SIG-M5 (cell line): ENCODE measurements around the gene CDK18.
"Not testable (repeated sequence)": the region's sequence is repeated elsewhere in the genome, so short reads cannot be mapped to it uniquely, and the experiment has no call there.

ENCODE experiments used
- DNase-seq: peaks from one replicate; lab custom pipeline; 2025; lab: John Stamatoyannopoulos, UW

Gene CDK18

GRCh38 chr1:205481218-205481617 lies 23.3 kb upstream of the CDK18 start:
- no peak for DNase-seq

DNA sequence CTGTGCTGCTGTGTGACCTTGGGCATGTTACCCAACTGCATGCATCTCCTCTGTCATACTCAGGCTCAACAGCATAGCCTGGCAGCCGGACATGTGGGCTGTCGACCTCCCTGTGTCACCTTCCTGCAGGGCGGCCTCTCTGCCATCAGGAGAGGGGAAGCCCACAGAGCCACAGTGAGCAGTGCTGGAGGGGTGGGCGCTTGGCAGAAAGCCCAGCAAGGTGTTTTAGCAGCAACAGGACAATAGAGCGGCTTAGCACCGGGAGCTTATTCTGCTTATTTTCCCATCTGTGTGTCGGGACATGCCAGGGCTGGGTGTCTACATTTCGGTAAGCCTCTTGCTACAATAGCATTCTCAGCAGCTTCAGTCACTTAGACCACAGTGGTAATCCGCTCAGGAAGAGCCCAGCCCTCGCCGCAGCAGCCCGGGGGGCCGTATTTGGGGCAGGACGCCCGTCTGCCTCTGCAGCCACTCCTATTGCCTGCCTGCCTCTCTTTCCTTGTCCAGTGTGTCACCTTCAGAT lies 22.8 kb upstream of the CDK18 start:
- no peak for DNase-seq

DNA sequence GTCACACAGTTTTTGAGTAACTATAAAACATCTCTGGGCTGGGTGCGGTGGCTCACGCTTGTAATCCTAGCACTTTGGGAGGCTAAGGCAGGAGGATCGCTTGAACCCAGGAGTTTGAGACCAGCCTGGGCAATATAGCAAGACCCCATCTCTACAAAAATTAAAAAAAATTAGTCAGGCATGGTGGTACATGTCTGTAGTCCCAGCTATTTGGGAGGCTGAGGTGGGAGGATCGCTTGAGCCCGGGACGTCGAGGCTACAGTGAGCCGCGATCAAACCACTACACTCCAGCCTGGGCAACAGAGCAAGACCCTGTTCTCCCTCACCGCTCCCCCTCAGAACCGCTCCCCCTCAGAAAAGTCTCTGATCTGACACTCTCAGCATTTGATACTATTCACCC lies 21.9 kb upstream of the CDK18 start:
- not testable (repeated sequence) for DNase-seq

GRCh38 chr1:205483372-205483771 lies 21.1 kb upstream of the CDK18 start:
- DNase-seq, result no peak

DNA sequence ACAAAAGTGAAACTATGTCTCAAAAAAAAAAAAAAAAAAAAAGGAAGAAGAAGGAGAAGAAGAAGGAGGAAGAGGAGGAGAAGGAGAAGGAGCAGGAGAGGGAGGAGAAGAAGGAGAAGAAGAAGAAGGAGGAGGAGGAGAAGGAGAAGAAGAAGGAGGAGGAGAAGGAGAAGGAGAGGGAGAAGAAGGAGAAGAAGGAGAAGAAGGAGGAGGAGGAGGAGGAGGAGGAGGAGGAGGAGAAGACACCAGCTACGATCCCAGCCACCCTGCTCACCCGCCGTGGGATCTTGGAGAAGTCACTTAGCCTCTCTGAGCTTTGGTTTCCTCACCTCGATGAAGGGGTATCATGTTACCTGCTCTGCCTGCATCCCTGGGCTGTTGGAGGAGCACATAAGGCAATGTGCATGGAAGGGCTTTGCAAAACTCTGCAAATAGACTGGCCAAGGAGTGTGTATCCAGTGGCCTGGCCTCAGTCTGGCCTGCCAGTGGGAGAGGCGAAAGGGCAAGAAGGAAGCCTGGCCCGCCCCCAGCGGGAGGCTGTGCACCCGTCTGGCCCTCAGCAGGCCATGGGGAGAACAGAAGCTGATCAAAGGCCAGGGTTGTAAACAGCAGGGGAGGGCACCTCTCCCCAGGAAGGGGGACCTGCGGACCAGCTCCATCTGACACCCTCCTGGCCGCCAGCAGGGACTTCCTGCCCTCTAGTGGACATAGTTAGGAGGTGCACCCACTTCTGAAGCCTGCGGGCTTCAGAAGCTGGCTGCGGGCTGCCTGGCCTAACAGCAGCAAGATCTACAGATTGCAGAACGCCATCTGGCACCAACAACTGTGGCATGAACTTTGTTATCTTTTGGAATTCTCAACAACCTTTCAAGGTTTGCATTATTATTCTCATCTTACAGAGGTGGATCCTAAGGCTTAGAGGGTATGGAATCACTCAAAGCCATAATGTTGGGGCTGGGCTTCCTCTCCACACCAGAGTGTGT lies 19.2 kb upstream of the CDK18 start:
- DNase-seq, result no peak

GRCh38 chr1:205486258-205486657 lies 18.2 kb upstream of the CDK18 start:
- DNase-seq, result no peak

DNA sequence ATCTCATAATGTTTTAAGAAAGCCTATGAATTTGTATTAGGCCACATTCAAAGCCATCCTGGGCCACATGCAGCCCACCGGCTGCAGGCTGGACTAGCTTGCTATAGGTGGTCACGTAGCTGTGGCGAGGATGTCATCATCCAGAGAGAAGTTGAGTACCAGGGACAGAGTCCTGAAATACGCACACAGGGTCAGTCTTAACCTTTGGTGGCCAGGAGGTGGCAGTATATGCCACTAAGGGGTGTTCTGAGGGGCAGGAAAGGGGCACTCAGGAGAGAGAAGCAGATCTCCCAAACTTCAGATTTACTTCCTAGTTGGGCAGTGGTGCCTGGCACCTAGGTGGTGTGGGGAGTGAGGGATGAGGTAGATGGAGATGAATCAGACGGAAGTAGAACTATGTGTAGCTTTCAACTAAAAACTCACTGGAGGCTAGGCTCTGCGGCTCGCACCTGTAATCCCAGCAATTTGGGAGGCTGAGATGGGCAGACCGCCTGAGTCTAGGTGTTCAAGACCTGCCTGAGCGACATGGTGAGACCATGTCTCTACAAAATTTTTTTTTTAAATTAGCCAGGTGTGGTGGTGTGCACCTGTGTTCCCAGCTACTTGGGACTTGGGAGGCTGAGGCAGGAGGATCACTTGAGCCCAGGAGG lies 16.3 kb upstream of the CDK18 start:
- DNase-seq, result no peak

- DNase-seq, result no peak
These were observed 12.7 kb upstream of the CDK18 start for GRCh38 chr1:205491794-205492193.

GRCh38 chr1:205492201-205492667 lies 12.2 kb upstream of the CDK18 start:
- DNase-seq, result no peak

- DNase-seq, result no peak
These were observed 11.7 kb upstream of the CDK18 start for GRCh38 chr1:205492774-205493173.

DNA sequence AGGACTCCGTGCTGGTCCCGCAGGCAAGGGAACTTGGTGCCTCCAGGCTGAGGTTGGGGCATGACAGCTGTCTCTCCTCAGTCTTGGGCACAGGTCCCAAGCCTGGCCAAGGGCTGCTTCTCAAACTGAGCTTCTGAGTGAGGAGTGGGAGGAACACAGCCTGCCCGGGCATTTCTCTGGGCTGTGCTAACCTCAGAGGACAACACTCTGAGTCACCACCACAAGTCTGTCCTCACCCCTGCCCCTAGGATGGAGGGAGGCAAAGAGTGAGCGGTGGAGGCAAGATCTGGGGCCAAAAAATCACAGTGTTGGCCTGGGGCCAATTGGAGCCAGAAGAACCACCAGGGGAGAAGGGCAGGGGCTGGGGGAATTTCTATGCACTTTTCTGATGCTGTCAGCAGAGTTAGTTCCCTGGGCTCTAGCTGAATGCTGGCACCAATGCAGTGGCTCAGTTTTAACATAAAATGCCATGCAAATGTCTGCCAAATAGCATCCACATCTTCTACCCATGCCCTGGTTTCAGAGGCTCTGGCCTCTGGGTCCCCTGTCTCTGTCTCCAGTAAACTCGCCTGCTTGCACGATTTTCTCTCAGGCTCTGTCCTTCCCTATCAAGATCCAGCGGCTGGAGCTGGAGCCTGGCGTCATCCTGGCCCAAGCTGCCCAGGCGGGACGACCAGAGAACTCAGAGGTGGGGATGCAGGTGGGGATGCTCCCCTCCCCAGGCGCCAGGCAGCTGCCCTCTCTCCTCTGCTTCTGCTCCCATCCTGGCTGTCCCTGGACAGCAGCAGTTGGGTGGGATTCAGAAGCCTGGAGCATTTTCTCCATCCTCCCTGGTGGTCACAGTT lies 11.0 kb upstream of the CDK18 start:
- no peak for DNase-seq

DNA sequence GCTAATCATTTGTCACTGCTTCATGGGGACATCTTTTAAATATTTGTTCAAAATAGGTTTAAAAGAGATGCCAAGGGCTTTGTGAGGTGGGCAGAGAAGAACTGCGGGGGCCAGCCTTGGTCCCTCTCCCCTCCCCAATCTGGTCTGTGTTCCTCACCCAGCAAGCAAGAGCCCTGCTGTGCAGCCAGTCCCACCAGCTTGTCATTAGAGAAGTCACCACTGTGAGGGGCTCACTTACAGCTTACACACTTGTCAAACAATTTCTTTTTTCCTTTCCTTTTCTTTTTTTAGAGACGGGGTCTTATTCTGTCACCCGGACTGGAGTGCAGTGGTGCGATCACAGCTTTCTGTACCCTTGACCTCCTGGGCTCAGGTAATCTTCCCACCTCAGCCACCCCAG lies 10.4 kb upstream of the CDK18 start:
- DNase-seq, result no peak

DNA sequence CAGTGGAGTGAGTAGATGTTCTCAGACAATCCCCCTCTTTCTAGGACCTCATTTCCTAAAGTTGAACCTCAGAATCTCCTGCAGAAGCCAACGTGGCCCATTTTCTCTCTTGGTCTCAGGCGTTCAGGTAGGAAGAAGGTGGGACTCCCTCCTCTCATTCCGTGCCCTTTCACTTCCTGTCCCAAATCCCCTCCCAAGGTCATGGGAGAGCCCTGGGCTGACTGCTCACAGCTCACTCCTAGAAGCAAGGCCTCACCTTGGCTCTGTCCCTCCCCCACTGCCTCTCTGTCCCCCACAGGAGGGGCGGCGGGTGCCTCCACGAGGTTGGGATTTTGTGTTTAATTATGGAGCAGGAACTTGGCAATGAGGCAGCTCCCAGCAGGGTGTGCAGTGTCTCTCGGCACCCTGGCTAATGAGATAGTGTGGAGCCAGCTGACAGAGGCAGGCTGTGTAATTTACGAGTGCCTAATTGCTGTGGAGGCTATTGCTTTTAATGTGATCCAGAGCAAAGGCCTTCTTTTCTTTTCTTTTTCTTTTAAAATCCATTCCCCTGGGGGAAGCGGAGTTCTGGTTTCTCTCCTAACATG lies 9.1 kb upstream of the CDK18 start:
- DNase-seq, result no peak

GRCh38 chr1:205496661-205497060 lies 7.8 kb upstream of the CDK18 start:
- no peak for DNase-seq

GRCh38 chr1:205497351-205497750 lies 7.1 kb upstream of the CDK18 start:
- DNase-seq, result no peak

DNA sequence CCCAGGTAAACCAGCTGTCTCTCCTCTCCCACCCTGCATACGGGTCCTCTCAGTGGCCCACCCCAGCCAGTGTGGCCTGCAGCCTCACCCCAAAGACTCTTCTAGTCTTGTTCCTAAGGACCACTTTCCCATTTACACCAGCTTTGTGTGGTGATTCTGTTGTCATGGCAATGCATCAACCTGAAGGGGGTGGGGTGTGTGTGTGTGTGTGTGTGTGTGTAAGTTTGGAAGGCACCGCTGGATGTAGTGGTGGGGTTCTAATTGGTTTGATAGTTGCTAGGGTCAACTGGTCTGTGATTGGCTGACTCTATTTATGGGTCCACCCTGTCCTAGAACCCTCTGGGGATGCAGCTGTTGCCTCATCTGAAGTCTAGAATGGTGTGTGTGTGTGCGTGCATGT lies 4.7 kb upstream of the CDK18 start:
- no peak for DNase-seq

DNA sequence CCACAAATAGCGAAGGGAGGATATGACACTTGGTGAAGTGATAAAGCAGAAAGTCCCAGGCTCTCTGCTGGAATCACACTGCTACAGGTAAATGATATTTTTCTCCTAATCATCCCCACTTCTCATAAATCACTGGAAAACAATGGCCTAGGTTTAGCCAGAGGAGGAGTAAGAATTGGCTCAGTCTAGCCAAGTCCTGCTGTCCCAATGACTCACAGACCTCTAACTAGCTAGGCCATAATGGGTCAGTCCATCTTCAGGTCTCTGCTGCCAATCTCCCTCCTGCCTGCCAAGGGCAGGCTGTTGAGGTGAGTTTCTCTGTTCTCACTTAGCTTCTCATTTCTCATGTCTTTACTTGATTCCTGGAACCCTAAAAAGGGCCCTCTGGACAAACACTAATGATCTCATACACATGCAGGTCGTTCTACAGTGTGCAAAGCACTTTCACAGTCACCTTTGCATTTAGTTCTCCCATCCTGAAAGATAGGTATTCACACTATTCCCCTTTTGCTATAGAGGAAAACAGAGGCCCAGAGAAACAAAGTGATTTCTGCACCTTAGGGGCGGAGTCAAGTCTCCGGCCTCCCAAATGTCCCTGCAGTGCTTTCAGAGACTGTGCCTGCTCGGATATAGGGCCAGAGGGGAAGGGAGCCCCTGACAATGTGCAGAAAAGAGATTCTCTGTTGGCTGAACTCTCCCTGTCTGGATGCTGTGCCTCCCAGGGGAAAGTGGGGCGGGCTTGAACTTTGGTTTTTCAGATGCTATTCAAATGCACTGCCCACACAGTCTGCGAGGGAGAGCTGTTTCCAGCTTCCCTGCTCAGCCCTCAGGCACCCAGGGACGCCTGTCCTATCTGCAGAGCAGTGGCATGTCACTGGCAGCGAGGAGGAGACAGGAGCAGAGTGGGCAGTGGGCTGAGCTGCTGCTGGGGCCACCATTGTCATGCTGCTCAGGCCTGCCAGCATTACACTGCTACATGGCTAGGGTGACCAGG lies 3.9 kb upstream of the CDK18 start:
- DNase-seq, result no peak

DNA sequence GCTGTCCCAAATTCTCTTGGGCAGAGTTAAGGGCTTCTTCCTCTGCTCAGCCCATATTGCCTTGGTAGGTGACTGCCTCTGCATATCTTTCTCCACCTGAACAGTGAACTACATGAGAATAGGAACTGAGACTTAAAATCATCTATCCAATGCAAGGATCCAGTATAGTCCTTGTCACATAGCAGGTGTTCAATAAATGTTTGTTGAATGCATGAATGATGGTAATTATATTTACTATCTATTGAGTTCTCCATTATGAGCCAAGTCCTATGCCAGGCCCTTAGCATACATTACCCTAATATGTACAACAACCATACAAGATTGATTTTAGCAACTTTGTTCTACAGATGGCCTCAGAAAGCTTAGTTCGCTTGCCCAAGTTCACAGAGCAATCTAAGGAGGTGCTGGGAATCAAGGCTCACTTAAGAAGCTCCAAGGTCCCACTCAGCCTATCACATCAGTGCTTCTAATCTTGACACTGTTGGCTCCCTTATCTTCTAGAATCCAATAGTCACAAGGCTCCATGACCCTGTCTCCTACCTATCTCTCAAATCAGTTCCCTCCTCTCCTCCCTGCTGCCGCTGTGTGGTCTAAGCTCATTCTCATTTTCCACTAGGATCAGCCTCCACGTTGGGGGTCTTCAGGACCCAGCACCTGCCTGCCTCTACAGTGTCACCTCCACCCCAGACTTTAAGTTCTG lies 2.2 kb upstream of the CDK18 start:
- no peak for DNase-seq

GRCh38 chr1:205502992-205503391 lies 1.5 kb upstream of the CDK18 start:
- no peak for DNase-seq
